ENCODE measurements around the gene ARL5A. TPM values are rescaled to one million over a fixed set of nuclear protein-coding genes. Genes with fewer than 3 reads are reported as not detected.

The ARL5A gene
- total and polyA plus RNA-seq, 2 of the 4 experiments (the other 2 are of a cell fraction): 22.3 to 45.5 TPM

DNA sequence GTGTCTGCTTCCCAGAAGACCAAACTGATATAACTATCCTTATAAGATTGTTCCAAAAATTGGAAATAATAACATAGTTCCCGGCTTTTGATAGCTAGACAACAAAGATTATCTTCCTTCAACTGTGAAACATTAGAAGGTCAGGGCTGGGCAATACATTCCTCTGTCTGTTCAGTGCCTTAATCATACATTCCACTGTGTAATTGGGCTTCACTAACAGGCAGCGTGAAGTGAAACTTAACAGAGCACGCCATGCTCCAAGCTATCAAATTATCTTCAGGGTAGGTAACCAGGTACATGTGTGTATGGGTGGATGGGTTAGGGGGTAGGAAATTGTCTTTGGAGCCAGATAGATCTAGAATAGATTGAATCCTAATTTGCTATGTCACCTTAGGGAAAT, 23.5 kb upstream of the ARL5A start:
- H4K91ac ChIP-seq (ENCODE audit: insufficient read depth, low read depth, low read length): no peak overlapping the region
- ATAC-seq (ENCODE audit: low read depth): 0 out of 2 replicates have a peak, but pooled peaks have one; percentile 32
- H3K4me3 ChIP-seq (ENCODE audit: insufficient read depth, low read depth, low read length): no peak overlapping the region
- H3K79me1 ChIP-seq (ENCODE audit: low read depth in 1 of 2, low read length in 2 of 2): no peaks in the 10 kb centered on the region
- H2AK9ac ChIP-seq (replicated peaks; ENCODE audit: low read depth, low read length, poor library complexity): no peak overlapping the region
- no peaks in the 10 kb centered on the region for H3K9me1 ChIP-seq (ENCODE audit: insufficient read depth, low read length)
- H3K14ac ChIP-seq (replicated peaks; ENCODE audit: low read depth, low read length): no peak overlapping the region
- H2BK5ac ChIP-seq (ENCODE audit: low read depth, low read length, poor library complexity, severe bottlenecking): no peak overlapping the region
- H3K36me3 ChIP-seq (ENCODE audit: control insufficient read depth, insufficient read depth, low read length): no peaks in the 10 kb centered on the region
- ChIA-PET POLR2A (ENCODE audit: unreplicated experiment) (no interaction called here), CTCF (no interaction called here)
- intact Hi-C loops (cut with micrococcal nuclease): no loop called here
- H3K18ac ChIP-seq (ENCODE audit: low read depth, low read length): no peak overlapping the region
- dilution Hi-C loops (cut with HindIII; ENCODE audit: low sequenced_read_pairs, unreplicated experiment): no loop called here
- no peaks in the 10 kb centered on the region for H3K9me3 ChIP-seq (ENCODE audit: control insufficient read depth, insufficient read depth, low read length)
- BruUV-seq (replicated peaks): no TSS peak
- no peak overlapping the region for H3K4me2 ChIP-seq (ENCODE audit: low read depth, low read length)
- H3K23ac ChIP-seq (ENCODE audit: low read depth, low read length): no peak overlapping the region
- H4K20me1 ChIP-seq (ENCODE audit: insufficient read depth, low read length): no peaks in the 10 kb centered on the region
- no peak overlapping the region for H2AFZ ChIP-seq (replicated peaks; ENCODE audit: low read length, poor library complexity)
- no peaks in the 10 kb centered on the region for H3K4me1 ChIP-seq (ENCODE audit: control insufficient read depth, insufficient read depth, low read length)
- no peak for DNase-seq
- no peak overlapping the region for H3K27ac ChIP-seq (ENCODE audit: insufficient read depth, low read length)
- WGBS, 2 experiments (ENCODE audit: extremely low coverage in 2 of 2, insufficient read length in 1 of 2): 80% methylated on average over 1 of the region's 3 CpGs; no CpG with 5 or more reads in 1 of the 2 experiments
- H4K5ac ChIP-seq (ENCODE audit: low read depth, low read length): no peak overlapping the region
- in situ Hi-C loops (cut with MboI; ENCODE audit: low sequenced_read_pairs): no loop called here
- no peak overlapping the region for H3K4ac ChIP-seq (ENCODE audit: low read depth, low read length)
- TF ChIP-seq MAZ (IDR thresholded peaks at IDR 0.05; ENCODE audit: borderline replicate concordance, low read depth, low read length) (no peak), CHD1 (IDR thresholded peaks at IDR 0.05; ENCODE audit: low read depth, low read length) (no peak), MAFK (IDR thresholded peaks at IDR 0.05; ENCODE audit: low read depth, low read length) (no peak), MXI1 (IDR thresholded peaks at IDR 0.05; ENCODE audit: borderline replicate concordance, low read depth, low read length) (no peak), RAD21 (IDR thresholded peaks at IDR 0.05; ENCODE audit: low read length) (no peak), RFX5 (IDR thresholded peaks at IDR 0.05; ENCODE audit: low read depth, low read length) (no peak)
- TF ChIP-seq, protein P1, sequence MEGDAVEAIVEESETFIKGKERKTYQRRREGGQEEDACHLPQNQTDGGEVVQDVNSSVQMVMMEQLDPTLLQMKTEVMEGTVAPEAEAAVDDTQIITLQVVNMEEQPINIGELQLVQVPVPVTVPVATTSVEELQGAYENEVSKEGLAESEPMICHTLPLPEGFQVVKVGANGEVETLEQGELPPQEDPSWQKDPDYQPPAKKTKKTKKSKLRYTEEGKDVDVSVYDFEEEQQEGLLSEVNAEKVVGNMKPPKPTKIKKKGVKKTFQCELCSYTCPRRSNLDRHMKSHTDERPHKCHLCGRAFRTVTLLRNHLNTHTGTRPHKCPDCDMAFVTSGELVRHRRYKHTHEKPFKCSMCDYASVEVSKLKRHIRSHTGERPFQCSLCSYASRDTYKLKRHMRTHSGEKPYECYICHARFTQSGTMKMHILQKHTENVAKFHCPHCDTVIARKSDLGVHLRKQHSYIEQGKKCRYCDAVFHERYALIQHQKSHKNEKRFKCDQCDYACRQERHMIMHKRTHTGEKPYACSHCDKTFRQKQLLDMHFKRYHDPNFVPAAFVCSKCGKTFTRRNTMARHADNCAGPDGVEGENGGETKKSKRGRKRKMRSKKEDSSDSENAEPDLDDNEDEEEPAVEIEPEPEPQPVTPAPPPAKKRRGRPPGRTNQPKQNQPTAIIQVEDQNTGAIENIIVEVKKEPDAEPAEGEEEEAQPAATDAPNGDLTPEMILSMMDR (conservative IDR thresholded peaks at IDR 0.05; ENCODE audit: low read depth, low read length): no peak
- TF ChIP-seq, protein P2, sequence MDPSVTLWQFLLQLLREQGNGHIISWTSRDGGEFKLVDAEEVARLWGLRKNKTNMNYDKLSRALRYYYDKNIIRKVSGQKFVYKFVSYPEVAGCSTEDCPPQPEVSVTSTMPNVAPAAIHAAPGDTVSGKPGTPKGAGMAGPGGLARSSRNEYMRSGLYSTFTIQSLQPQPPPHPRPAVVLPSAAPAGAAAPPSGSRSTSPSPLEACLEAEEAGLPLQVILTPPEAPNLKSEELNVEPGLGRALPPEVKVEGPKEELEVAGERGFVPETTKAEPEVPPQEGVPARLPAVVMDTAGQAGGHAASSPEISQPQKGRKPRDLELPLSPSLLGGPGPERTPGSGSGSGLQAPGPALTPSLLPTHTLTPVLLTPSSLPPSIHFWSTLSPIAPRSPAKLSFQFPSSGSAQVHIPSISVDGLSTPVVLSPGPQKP (IDR thresholded peaks at IDR 0.05; ENCODE audit: borderline replicate concordance, low read depth, low read length): no peak
- TF ChIP-seq, protein P3, sequence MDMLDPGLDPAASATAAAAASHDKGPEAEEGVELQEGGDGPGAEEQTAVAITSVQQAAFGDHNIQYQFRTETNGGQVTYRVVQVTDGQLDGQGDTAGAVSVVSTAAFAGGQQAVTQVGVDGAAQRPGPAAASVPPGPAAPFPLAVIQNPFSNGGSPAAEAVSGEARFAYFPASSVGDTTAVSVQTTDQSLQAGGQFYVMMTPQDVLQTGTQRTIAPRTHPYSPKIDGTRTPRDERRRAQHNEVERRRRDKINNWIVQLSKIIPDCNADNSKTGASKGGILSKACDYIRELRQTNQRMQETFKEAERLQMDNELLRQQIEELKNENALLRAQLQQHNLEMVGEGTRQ (IDR thresholded peaks at IDR 0.05; ENCODE audit: low read depth, low read length): no peak
- H2BK15ac ChIP-seq (ENCODE audit: low read depth, low read length): no peak overlapping the region
- no peak overlapping the region for H4K8ac ChIP-seq (ENCODE audit: low read depth in 2 of 2, low read length in 2 of 2)
- no peak overlapping the region for H2AK5ac ChIP-seq (ENCODE audit: low read depth, low read length)
- H2BK20ac ChIP-seq (ENCODE audit: low read depth, low read length): no peak overlapping the region
- no peaks in the 10 kb centered on the region for H3K27me3 ChIP-seq (ENCODE audit: control insufficient read depth, insufficient read depth, low read length)
- no peak overlapping the region for H2BK120ac ChIP-seq (ENCODE audit: low read depth, low read length)
- no peak overlapping the region for H3K56ac ChIP-seq (ENCODE audit: extremely low read depth, insufficient read depth, low read length)
- H3K9ac ChIP-seq (ENCODE audit: low read depth, low read length): no peak overlapping the region

Measured in IMR-90 (cell line).